HEK293 (cell line): ENCODE results near the gene FBXL7.

Experiments used
- CTCF ChIA-PET: fragments of 350-600 bp; formaldehyde crosslinking; extraction: SDS; loops from one replicate; lab custom pipeline; 2021; ENCODE audit warnings: antibody characterized with exemption; lab: Yijun Ruan, JAX
- POLR2A ChIA-PET: fragments of 300-600 bp; formaldehyde crosslinking; extraction: SDS; loops from one replicate; lab custom pipeline; 2020; ENCODE audit warnings: antibody characterized with exemption, inconsistent platforms; lab: Yijun Ruan, JAX
- H3K27ac ChIP-seq: fragments of 200-500 bp; sonication (Bioruptor generic); 2 replicates; pipeline ENCODE4 v1.5.1; 2014; ENCODE audit warnings: low read depth, low read length, control low read depth, inconsistent platforms; ENCODE audit errors: extremely low read depth
- H3K36me3 ChIP-seq, 2 experiments: fragments of 200-500 bp in 1 of 2; sonication (Bioruptor generic) in 1 of 2; 1 replicate in 1 of 2; 2 replicates in 1 of 2; pipeline ENCODE4 v1.5.1; 2014 to 2017; ENCODE audit warnings: inconsistent platforms in 2 of 2, low read length in 2 of 2; ENCODE audit not compliant: control insufficient read depth in 2 of 2, insufficient read depth in 1 of 2
- H3K4me1 ChIP-seq: fragments of 200-500 bp; sonication (Bioruptor generic); 2 replicates; pipeline ENCODE4 v1.5.1; 2014; ENCODE audit warnings: mild to moderate bottlenecking, low read length, inconsistent platforms; ENCODE audit not compliant: control insufficient read depth, insufficient read depth
- H3K4me3 ChIP-seq: 2 replicates; pipeline ENCODE4 v1.5.1; 2011; ENCODE audit warnings: low read depth, mild to moderate bottlenecking, control low read depth, low read length, moderate library complexity
- H3K9me3 ChIP-seq: fragments of 200-500 bp; sonication (Bioruptor generic); 2 replicates; pipeline ENCODE4 v1.5.1; 2014; ENCODE audit warnings: low read depth, low read length, inconsistent platforms; ENCODE audit not compliant: control insufficient read depth, insufficient read depth
- HOXD13 ChIP-seq: sonication (generic); formaldehyde crosslinking; IDR thresholded peaks from 2 replicates; pipeline ENCODE4 v1.8.0; 2022; ENCODE audit warnings: missing genetic modification reagents, borderline replicate concordance
- OSR2 ChIP-seq: fragments of 450-650 bp; formaldehyde crosslinking; IDR thresholded peaks from 2 replicates; pipeline ENCODE4 v1.5.1; 2016; ENCODE audit warnings: missing biosample characterization, missing genetic modification characterization
- TCF7L2 ChIP-seq: IDR thresholded peaks from 2 replicates; pipeline ENCODE4 v1.6.1; 2011; ENCODE audit warnings: low read depth, mild to moderate bottlenecking, inconsistent platforms, low read length, moderate library complexity, borderline replicate concordance
- ZBTB21 ChIP-seq: fragments of 450-650 bp; formaldehyde crosslinking; IDR thresholded peaks from 2 replicates; pipeline ENCODE4 v1.5.1; 2017; ENCODE audit warnings: missing biosample characterization, missing genetic modification characterization
- ZBTB48 ChIP-seq: fragments of 450-650 bp; formaldehyde crosslinking; IDR thresholded peaks from 2 replicates; pipeline ENCODE4 v1.5.1; 2016; ENCODE audit warnings: missing biosample characterization, missing genetic modification characterization
- ZNF112 ChIP-seq: fragments of 450-650 bp; formaldehyde crosslinking; IDR thresholded peaks from 2 replicates; pipeline ENCODE4 v1.5.0; 2017; ENCODE audit warnings: missing biosample characterization, missing genetic modification characterization
- ZNF140 ChIP-seq: fragments of 450-650 bp; formaldehyde crosslinking; IDR thresholded peaks from 2 replicates; pipeline ENCODE4 v1.5.1; 2016; ENCODE audit warnings: missing biosample characterization, missing genetic modification characterization
- ZNF266 ChIP-seq: fragments of 450-650 bp; formaldehyde crosslinking; IDR thresholded peaks from 2 replicates; pipeline ENCODE4 v1.5.1; 2016; ENCODE audit warnings: missing biosample characterization, missing genetic modification characterization, low read depth
- ZNF416 ChIP-seq: fragments of 450-650 bp; formaldehyde crosslinking; IDR thresholded peaks from 2 replicates; pipeline ENCODE4 v1.5.1; 2016; ENCODE audit warnings: missing biosample characterization, missing genetic modification characterization
- ZNF747 ChIP-seq: fragments of 450-650 bp; formaldehyde crosslinking; IDR thresholded peaks from 2 replicates; pipeline ENCODE4 v1.5.1; 2016; ENCODE audit warnings: missing biosample characterization, missing genetic modification characterization
- ZSCAN16 ChIP-seq: fragments of 450-650 bp; formaldehyde crosslinking; IDR thresholded peaks from 2 replicates; pipeline ENCODE4 v1.5.1; 2016; ENCODE audit warnings: missing biosample characterization, missing genetic modification characterization
- ZXDB ChIP-seq: fragments of 450-650 bp; formaldehyde crosslinking; IDR thresholded peaks from 2 replicates; pipeline ENCODE4 v1.5.1; 2016; ENCODE audit warnings: missing biosample characterization, missing genetic modification characterization
- TF ChIP-seq, protein P1 (sequence below): fragments of 450-650 bp; formaldehyde crosslinking; IDR thresholded peaks from 2 replicates; pipeline ENCODE4 v1.5.1; 2016; ENCODE audit warnings: missing biosample characterization, missing genetic modification characterization, borderline replicate concordance
- TF ChIP-seq, protein P2 (sequence below): fragments of 450-650 bp; formaldehyde crosslinking; IDR thresholded peaks from 2 replicates; pipeline ENCODE4 v1.5.1; 2016; ENCODE audit warnings: missing biosample characterization, missing genetic modification characterization
- TF ChIP-seq, protein P3 (sequence below): sonication (generic); formaldehyde crosslinking; IDR thresholded peaks from 2 replicates; pipeline ENCODE4 v1.8.1; 2022; ENCODE audit warnings: mild to moderate bottlenecking, moderate library complexity, missing genetic modification reagents
- TF ChIP-seq, protein P4 (sequence below): fragments of 450-650 bp; formaldehyde crosslinking; IDR thresholded peaks from 2 replicates; pipeline ENCODE4 v1.5.1; 2017; ENCODE audit warnings: missing biosample characterization, missing genetic modification characterization
- TF ChIP-seq, protein P5 (sequence below): fragments of 450-650 bp; formaldehyde crosslinking; IDR thresholded peaks from 2 replicates; pipeline ENCODE4 v1.5.1; 2016; ENCODE audit warnings: missing biosample characterization, missing genetic modification characterization

Gene FBXL7

DNA sequence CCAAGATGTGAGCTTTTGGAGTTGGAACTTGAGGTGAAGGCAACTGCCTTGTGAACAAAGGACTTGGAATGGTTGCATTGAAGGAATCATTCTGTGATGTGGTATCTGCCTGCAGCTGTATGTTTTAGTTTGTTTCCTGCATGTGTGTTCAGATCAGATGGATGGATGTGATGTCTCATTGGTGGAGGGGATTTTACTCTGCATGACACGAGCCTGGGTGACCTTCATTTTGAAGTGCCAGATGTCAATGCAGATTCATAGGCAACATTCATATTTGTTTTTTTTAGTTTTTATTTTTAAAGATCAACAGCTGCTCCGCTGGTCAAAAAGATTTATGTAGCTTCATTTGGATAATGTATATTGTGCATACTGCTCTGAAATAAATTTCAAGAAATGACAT is 13.5 kb downstream of the FBXL7 start:
- H3K27ac ChIP-seq, result no peak overlapping the region
- ChIA-PET POLR2A (no interaction called here), CTCF (interaction anchor here (0.6 kb wide), 1 partner anchor 12 kb away, joined by 3 read pairs; no protein-coding TSS in a partner anchor)
- no peak overlapping the region for H3K4me3 ChIP-seq
- H3K4me1 ChIP-seq, result no peaks in the 10 kb centered on the region
- TF ChIP-seq, protein P1, sequence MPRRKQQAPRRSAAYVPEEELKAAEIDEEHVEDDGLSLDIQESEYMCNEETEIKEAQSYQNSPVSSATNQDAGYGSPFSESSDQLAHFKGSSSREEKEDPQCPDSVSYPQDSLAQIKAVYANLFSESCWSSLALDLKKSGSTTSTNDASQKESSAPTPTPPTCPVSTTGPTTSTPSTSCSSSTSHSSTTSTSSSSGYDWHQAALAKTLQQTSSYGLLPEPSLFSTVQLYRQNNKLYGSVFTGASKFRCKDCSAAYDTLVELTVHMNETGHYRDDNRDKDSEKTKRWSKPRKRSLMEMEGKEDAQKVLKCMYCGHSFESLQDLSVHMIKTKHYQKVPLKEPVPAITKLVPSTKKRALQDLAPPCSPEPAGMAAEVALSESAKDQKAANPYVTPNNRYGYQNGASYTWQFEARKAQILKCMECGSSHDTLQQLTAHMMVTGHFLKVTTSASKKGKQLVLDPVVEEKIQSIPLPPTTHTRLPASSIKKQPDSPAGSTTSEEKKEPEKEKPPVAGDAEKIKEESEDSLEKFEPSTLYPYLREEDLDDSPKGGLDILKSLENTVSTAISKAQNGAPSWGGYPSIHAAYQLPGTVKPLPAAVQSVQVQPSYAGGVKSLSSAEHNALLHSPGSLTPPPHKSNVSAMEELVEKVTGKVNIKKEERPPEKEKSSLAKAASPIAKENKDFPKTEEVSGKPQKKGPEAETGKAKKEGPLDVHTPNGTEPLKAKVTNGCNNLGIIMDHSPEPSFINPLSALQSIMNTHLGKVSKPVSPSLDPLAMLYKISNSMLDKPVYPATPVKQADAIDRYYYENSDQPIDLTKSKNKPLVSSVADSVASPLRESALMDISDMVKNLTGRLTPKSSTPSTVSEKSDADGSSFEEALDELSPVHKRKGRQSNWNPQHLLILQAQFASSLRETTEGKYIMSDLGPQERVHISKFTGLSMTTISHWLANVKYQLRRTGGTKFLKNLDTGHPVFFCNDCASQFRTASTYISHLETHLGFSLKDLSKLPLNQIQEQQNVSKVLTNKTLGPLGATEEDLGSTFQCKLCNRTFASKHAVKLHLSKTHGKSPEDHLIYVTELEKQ (tag by site-specific recombination), result no peak
- TF ChIP-seq ZNF266 (tag by site-specific recombination) (no peak), ZNF747 (tag by site-specific recombination) (no peak), ZXDB (tag by site-specific recombination) (no peak), ZSCAN16 (tag by site-specific recombination) (no peak)
- TF ChIP-seq, protein P2, sequence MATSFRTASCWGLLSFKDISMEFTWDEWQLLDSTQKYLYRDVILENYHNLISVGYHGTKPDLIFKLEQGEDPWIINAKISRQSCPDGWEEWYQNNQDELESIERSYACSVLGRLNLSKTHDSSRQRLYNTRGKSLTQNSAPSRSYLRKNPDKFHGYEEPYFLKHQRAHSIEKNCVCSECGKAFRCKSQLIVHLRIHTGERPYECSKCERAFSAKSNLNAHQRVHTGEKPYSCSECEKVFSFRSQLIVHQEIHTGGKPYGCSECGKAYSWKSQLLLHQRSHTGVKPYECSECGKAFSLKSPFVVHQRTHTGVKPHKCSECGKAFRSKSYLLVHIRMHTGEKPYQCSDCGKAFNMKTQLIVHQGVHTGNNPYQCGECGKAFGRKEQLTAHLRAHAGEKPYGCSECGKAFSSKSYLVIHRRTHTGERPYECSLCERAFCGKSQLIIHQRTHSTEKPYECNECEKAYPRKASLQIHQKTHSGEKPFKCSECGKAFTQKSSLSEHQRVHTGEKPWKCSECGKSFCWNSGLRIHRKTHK (tag by site-specific recombination), result no peak
- TF ChIP-seq, protein P3, sequence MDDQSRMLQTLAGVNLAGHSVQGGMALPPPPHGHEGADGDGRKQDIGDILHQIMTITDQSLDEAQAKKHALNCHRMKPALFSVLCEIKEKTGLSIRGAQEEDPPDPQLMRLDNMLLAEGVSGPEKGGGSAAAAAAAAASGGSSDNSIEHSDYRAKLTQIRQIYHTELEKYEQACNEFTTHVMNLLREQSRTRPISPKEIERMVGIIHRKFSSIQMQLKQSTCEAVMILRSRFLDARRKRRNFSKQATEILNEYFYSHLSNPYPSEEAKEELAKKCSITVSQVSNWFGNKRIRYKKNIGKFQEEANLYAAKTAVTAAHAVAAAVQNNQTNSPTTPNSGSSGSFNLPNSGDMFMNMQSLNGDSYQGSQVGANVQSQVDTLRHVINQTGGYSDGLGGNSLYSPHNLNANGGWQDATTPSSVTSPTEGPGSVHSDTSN (CRISPR knock-in tag), result no peak
- no peaks in the 10 kb centered on the region for H3K36me3 ChIP-seq
- H3K9me3 ChIP-seq, result no peaks in the 10 kb centered on the region

DNA sequence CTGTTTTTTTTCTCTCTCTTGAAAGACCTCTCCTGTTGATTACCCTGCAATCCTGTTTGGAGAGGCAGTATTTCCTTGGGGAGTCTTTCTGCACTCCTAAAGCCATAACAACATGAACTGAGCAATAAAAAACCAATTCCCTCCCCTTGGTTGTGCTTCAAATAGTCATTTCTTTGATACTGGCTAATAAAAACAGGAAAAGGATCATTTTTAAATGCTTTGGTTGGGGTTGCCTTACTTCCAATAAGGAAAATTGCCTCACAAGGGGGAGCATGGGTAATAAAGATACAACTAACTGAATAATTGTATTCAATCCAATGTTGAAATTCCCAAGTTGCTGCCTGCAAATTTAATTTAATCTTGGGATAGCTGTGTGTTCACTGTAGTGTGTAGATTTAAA is 13.9 kb downstream of the FBXL7 start:
- CTCF ChIA-PET, result interaction anchor here (0.6 kb wide), 1 partner anchor 13 kb away, joined by 3 read pairs; no protein-coding TSS in a partner anchor
- POLR2A ChIA-PET, result no interaction called here
- no peaks in the 10 kb centered on the region for H3K36me3 ChIP-seq

More for the DNA sequence above, 13.9 kb downstream of the FBXL7 start:
- H3K4me3 ChIP-seq, result no peak overlapping the region
- no peak overlapping the region for H3K27ac ChIP-seq
- no peak for TF ChIP-seq OSR2 (tag by site-specific recombination)
- TF ChIP-seq, protein P4, sequence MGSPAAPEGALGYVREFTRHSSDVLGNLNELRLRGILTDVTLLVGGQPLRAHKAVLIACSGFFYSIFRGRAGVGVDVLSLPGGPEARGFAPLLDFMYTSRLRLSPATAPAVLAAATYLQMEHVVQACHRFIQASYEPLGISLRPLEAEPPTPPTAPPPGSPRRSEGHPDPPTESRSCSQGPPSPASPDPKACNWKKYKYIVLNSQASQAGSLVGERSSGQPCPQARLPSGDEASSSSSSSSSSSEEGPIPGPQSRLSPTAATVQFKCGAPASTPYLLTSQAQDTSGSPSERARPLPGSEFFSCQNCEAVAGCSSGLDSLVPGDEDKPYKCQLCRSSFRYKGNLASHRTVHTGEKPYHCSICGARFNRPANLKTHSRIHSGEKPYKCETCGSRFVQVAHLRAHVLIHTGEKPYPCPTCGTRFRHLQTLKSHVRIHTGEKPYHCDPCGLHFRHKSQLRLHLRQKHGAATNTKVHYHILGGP (tag by site-specific recombination), result no peak
- TF ChIP-seq, protein P5, sequence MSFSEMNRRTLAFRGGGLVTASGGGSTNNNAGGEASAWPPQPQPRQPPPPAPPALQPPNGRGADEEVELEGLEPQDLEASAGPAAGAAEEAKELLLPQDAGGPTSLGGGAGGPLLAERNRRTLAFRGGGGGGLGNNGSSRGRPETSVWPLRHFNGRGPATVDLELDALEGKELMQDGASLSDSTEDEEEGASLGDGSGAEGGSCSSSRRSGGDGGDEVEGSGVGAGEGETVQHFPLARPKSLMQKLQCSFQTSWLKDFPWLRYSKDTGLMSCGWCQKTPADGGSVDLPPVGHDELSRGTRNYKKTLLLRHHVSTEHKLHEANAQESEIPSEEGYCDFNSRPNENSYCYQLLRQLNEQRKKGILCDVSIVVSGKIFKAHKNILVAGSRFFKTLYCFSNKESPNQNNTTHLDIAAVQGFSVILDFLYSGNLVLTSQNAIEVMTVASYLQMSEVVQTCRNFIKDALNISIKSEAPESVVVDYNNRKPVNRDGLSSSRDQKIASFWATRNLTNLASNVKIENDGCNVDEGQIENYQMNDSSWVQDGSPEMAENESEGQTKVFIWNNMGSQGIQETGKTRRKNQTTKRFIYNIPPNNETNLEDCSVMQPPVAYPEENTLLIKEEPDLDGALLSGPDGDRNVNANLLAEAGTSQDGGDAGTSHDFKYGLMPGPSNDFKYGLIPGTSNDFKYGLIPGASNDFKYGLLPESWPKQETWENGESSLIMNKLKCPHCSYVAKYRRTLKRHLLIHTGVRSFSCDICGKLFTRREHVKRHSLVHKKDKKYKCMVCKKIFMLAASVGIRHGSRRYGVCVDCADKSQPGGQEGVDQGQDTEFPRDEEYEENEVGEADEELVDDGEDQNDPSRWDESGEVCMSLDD (tag by site-specific recombination), result no peak
- TF ChIP-seq ZBTB21 (tag by site-specific recombination), result no peak
- TF ChIP-seq TCF7L2, result no peak
- TF ChIP-seq ZNF112, result no peak
- no peak for TF ChIP-seq ZNF140 (tag by site-specific recombination)
- TF ChIP-seq HOXD13 (CRISPR knock-in tag), result no peak
- TF ChIP-seq ZBTB48 (tag by site-specific recombination), result no peak
- TF ChIP-seq ZNF416 (tag by site-specific recombination), result no peak
- no peaks in the 10 kb centered on the region for H3K9me3 ChIP-seq
- H3K4me1 ChIP-seq, result no peaks in the 10 kb centered on the region
